GM20000 (cell line): ENCODE data around the gene PNPLA4.

Experiments used
- DNase-seq: peaks from one replicate; pipeline ENCODE4 v3.0.0; 2012; ENCODE audit warnings: low spot score
- CTCF ChIP-seq: IDR thresholded peaks from 2 replicates; pipeline ENCODE4 v1.5.1; 2012; ENCODE audit warnings: mild to moderate bottlenecking, control low read depth; ENCODE audit errors: extremely low read depth, missing control alignments

Gene PNPLA4

GRCh38 chrX:7925867-7926472 is 1.2 kb downstream of the PNPLA4 start:
- TF ChIP-seq CTCF, result peak; percentile 56
- peak; percentile 39 for DNase-seq

- TF ChIP-seq CTCF, result no peak
- DNase-seq, result no peak
Observed at GRCh38 chrX:7921750-7922149, 5.5 kb downstream of the PNPLA4 start.

- TF ChIP-seq CTCF, result no peak
- no peak for DNase-seq
Observed at GRCh38 chrX:7908821-7909220, 18.4 kb downstream of the PNPLA4 start.

DNA sequence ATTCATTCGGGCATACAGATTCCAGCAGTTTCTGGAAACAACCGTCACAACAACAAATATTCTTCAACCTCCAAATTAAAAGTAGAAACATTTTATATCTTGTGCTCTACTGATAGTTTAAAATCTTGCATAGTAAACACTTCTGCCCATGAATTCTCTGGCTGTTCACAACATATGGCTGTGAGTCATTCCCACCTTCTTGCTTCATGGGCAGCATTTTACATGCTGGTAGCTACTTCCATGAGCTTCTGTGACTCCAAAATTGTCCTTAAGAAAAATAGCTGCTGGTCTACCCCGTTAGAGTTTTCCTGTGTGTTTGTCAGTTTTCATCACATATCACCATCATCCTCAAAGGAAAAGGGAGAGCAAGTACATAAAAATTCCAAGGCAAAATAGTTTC is 22.7 kb downstream of the PNPLA4 start:
- no peak for TF ChIP-seq CTCF

GRCh38 chrX:7891928-7892327 is 35.3 kb downstream of the PNPLA4 start:
- no peak for DNase-seq
- TF ChIP-seq CTCF, result no peak

More for the DNA sequence above, 22.7 kb downstream of the PNPLA4 start:
- no peak for DNase-seq

- DNase-seq, result no peak
- no peak for TF ChIP-seq CTCF
Observed at GRCh38 chrX:7889680-7890079, 37.5 kb downstream of the PNPLA4 start.

DNA sequence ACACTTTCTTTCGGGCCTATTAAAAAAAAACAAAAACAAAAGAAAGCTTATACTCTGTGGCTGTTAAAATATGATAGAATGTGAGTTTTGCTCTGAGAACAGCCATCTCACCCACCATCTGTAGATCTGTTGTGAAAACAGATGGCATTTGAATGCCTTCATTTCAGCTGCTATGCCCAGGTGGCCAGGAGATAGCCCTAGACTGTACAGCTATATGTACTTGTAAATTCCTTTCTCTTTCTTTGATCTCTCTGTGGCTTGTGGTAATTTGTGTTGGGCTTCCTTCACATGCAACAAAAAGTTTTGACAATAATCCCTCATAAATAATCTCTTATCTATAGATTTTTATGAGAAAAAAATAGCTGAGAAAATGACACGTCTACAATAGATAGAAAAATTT is 38.1 kb downstream of the PNPLA4 start:
- no peak for DNase-seq
- no peak for TF ChIP-seq CTCF

- no peak for DNase-seq
- no peak for TF ChIP-seq CTCF
Observed at GRCh38 chrX:7876957-7877356, 50.3 kb downstream of the PNPLA4 start.
